NCI-H1417 treated with DMSO at 0.1 percent for 48 hours (cell line): ENCODE measurements around the gene PRH1.

ENCODE experiments used
- DNase-seq: peaks from one replicate; lab custom pipeline; 2025; lab: John Stamatoyannopoulos, UW

The PRH1 gene

DNA sequence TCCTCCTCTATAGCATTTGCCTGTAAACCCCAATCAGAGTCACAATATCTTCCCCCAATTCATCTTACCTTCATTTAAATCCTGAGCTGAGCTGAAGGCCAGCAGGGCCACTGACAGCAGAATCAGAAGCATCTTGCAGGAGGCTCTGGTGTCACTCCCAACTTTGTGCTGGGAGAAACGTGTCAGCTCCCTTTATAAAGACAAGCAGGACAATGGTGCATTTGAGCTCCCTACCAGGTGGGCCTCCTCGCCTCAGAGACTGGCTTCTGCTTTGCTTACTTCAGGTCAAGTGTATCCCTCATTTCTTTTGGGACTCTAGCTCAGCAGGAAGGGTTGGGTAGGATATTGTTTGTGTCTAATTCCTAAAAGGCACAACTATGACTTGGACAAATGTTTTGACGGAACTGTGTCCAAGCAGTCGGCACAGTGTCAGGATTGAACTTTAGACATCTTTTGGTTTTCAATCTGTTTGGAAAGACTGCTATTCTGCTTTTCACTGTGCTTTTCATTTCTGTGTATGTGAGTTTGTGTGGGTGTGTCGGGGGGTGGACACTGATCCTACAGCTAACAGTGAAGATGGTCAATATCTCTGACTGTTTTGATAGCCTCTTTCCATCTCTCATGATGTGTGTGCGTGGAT lies at the start of gene PRH1:
Gene PRH1 (minus strand): TSS at position 170 of the 640 bp plus-strand sequence. CDS start 38 bp downstream, at position 132.
- DNase-seq: no peak

DNA sequence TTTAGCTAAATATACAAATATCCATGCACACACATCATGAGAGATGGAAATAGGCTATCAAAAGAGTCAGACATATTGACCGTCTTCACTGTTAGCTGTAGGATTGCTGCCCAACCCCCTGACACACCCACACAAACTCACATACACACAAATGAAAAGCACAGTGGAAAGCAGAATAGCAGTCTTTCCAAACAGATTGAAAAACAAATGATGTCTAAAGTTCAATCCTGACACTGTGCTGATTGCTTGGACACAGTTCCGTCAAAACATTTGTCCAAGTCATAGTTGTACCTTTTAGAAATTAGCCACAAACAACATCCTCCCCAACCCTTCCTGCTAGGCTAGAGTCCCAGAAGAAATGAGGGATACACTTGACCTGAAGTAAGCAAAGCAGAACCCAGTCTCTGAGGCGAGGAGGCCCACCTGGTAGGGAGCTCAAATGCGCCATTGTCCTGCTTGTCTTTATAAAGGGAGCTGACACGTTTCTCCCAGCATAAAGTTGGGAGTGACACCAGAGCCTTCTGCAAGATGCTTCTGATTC lies 44.8 kb upstream of the PRH1 start, which contains the start of gene PRH2:
Gene PRH2 (plus strand): TSS at position 491 of the 541 bp plus-strand sequence. CDS start 38 bp downstream, at position 529.
- no peak for DNase-seq

DNA sequence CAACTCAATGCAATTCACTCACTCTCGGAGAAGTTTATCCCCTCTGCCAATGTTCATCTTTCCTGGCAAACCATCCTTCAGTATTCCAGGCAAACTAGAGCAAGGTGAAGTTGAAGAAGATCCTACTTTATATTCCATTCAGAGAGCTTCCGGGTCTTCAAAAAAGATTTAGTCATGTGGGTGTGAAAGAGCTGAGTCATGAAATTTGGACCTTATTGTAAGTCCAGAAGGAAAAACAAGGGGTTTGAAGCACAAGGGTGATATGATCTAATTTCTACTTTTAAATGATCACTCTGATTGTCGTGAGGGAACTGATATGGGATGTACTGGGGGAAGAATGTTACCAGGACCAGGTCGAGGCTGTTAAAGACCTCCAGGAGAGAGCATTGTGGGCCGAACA lies 42.2 kb upstream of the PRH1 start:
- DNase-seq: no peak

DNA sequence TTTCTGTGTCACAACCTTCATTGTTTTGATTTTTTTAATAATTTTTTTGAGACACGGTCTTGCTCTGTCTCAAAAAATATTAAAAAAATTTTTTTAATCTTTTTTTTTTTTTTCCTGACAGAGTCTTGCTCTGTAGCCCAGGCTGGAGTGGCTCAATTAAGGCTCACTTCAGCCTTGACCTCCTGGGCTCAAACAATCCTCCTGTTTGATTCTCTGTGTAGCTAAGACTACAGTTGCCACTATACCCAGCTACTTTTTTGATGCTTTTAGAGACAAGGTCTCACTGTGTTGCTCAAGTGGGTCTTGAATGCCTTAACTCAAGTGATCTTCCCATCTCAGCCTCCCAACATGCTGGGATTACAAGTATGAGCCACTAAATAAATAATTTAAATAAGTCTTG lies 35.8 kb upstream of the PRH1 start:
- DNase-seq: no peak

DNA sequence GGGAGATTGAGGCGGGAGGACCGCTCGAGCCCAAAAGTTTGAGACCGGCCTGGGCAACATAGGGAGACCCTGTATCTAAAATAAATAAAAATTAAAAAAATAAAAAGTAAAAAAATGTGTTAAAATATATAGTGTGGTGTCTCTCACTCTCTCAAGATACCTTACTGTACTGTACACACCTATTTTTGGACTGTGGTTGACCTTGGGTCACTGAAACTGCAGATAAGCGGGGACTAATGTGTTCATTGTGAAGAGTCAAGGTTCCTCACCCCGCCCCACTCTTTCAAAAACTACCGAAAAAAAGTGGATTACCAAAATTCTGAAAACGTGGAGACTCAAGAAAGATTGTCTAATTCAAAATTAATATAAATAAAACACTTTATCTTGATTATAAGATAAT lies 26.3 kb upstream of the PRH1 start:
- DNase-seq: no peak

DNA sequence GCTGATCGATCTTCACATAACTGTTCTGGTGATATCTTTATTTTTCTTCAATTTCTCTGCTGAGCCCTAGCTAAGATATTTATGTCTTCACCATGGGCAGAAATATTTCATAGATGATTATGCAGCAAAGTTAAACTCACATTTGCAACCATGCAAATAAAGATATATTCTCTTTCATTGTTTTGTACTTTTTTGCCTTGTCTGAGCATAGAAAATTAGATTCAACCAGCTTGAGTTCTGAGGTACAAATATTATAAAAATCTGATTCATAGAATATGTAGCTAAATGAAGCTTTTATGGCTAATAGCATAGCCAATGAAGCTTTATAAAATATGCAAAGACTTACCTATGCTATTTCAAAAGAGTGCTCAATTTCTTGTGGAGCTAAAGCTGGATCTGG lies 25.4 kb upstream of the PRH1 start, which contains the start of gene TAS2R13:
Gene TAS2R13 (minus strand): TSS at position 101 of the 400 bp plus-strand sequence. CDS start 264 bp downstream, outside the sequence.
- no peak for DNase-seq

DNA sequence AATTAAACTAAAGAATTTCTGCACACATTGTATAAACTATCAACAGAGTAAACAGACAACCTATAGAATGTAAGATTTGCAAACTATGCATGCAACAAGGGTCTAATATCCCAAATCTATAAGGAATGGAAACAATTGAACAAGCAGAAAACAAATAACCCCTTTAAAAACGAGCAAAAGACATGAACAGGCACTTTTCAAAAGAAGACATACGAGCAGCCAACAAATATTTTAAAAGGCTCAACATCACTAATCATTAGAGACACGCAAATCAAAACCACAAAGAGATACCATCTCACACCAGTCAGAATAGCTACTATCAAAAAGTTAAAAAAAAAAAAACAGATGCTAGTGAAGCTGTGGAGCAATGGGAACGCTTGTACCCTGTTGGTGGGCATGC lies 20.6 kb upstream of the PRH1 start:
- no peak for DNase-seq

DNA sequence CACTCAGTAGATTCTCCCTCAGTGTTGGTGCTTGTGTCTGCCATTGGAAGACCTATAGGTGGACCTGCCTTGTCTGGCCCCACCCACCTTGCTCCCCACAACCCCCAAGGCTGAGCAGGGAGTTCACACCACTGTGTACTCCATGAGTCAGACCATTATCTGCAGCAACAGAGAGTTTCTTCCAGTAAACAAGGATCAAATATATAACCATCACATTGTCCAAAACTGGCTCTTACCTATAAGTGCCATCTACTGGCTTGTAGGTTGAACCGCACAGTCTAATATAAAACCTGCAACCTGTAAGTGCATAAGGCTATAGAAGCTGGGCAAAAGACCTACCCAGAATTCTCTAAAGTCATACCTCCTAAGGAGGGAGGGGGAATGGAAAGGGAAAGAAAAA lies 17.4 kb upstream of the PRH1 start:
- DNase-seq: no peak

DNA sequence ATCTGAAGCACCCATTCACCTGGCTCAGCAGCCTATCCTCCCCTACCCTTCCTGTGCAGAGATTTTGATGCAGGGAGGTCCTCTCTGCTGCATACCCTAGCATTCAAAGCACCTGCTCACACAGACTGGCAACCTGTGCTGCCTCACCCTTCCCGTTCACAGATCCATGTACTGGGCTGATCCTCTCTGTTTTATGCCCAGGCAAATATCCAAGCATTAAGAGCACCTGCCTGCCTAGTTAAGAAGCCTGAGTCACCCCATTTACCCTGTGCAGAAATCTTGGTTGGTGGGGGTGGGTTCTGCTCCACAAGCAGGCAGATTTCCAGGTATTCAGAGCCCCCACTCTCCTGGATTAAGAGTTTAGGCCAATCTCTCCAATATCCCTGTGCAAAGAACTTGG lies 16.9 kb upstream of the PRH1 start:
- DNase-seq: no peak

DNA sequence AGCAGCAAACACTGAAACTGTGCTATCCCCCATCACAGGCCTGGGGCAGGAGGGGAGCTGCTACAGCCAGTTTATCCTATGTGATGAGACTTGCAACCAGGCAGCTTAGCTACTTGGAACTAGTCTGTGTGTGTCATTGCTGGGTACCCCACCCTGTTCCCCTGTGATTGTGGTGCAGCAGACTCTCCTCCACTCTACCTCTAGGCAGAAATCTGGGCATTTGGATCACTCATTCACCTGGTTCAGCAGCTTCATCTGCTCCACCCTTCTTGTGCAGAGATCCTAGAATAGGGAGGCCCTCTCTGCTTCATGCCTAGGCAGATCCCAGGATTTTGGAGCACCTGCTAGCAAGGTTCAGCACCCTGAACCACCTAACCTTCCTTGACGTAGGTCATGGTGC lies 16.5 kb upstream of the PRH1 start:
- no peak for DNase-seq

DNA sequence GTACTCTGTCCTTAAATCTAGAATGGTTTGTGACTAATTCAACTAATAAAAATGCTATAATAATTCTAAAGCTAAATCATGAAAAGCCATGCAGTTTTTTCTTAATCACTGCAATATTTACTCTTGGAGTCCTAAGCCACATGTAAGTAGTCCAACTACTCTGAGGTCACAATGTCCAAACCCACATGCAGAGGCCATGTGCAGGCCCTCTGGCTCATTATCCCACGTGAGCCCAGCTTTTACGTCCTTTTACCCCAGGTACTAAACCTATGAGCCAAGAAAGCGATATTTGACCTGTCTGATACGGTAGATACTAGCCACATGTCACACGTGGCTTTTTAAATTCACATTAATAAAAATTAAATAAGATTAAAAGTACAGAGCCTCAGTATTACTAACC lies 12.8 kb upstream of the PRH1 start:
- no peak for DNase-seq

DNA sequence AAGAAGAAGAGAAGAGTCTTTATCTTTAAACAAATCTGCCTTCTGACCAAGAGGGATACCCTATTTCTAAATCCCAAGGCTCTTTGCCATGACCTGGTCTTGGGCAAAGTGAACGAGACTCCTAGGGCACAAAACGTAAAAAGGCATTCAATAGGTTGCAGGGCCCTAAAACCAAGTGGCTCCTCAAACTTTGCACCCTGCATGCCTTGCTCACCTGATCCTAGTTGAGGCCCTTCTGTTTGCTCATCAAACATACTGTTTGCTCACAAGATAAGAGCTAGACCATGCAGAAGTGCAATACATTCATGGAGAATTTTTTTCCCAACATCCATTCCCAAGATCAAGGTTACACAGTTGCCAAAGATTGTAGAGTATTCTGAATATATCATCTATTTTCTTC lies 7.9 kb upstream of the PRH1 start:
- DNase-seq: no peak

DNA sequence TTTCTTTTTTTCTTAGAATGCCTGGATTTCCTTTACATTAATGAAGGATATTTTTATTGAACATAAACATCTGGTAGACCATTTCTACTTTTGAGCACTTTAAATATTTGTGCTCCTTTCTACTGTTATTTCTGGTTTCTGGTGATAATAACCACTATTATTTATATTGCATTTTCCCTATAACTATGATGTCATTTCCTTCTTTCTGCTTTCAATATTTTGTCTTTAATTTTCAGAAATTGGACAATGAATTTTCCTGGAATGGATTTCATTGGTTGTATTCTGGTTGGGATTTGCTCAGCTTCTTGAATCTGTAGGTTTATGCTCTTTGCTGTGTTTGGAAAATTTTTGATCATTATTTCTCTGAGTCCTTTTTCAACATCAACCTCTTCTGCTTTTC lies 5.2 kb upstream of the PRH1 start:
- no peak for DNase-seq

DNA sequence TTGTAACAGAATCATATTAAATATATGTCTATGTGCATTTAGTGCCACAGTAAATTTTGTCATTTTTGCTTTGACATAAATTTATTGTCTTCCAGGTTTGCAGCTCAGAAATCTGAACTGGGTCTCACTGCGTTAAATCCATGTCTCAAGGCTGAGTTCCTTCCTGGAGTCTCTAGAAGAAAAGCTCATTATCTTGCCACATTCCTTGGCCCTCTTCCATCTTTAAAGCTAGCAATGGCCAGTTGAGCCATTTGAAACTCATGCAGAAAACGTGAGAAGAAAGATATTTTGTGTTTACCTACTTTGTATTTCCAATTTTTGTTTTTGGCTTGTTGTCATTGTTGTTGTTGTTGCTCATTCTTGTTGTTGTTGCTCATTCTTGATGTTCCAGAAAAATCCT lies 10.7 kb downstream of the PRH1 start:
- DNase-seq: no peak

DNA sequence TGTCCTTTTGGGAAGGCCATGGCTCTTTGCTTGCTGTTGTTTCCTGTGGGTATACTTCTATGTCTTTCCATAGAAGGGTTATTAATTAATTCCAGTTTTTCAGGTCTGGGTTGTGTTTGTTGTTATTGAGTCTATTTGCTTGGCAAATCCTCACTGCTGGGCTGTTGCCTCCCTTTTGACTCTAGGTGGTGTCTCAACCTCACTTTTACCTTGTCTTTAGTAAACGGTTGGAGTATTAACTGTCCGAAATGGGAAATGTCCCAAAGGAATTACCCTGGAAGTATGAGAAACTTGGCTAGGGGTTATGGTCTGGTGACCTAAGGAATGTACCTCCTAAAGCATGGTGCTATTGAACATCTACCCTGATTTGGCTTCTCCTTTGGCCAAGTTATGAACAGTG lies 16.7 kb downstream of the PRH1 start:
- DNase-seq: no peak

DNA sequence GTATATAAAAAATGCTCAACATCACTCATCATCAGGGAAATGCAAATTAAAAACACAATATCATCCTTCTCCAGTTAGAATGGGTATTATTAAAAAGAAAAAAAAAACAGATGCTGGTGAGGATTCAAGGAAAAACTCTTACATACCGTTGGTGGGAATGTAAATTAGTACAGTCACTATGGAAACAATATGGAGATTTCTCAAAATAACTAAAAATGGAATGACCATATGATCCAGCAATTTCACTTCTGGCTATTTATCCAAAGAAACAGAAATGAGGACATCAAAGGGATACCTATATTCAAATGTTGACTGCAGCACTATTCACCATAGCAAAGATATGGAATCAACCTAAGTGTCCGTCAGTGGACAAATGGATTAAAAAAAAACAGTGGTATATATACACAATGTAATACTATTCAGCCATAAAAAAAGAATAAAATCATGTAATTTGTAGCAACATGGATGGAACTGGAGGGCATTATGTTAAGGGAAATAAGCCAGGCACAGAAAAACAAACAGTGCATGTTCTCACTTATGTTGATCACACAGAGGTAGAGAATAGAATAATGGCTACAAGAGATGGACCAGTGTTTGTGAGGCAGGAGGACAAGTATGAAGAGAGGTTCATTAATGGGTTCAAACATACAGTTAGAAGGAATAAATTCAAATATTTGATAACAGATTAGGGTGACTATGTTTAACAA lies 20.4 kb downstream of the PRH1 start:
- no peak for DNase-seq

DNA sequence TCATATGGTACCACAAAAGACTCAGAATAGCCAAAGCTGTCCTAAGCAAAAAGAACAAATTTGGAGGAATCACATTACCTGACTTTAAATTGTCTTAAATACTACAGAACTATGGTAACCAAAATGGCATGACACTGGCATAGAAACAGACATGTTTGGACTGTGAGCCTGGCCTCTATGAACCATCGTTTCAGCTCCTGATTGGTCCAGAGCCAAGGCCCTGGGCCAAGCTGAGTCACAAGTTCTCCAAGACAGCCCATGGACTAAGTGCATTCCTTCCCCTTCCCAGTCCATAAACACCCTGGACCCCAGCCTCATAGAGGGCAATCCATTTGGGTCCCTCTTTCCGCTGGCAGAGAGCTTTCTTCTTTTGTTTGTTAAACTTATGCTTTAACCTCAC lies 22.7 kb downstream of the PRH1 start:
- no peak for DNase-seq

DNA sequence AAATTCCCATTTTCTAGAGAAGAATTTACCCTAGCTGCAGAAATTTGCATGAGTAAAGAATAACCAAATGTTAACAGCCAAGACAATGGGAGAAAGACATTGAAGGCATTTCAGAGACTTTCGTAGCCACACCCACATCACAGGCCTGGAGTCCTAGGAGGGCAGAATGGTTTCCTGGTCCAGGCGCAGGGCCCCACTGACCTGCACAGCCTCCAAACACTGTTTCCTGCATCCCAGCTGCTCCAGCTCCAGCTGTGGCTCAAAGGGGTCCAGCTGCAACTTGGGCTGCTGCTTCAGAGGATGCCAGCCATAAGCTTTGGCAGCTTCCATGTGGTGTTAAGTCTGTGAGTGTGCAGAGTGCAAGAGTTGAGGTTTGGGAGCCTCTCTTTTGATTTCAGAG lies 28.2 kb downstream of the PRH1 start:
- no peak for DNase-seq

DNA sequence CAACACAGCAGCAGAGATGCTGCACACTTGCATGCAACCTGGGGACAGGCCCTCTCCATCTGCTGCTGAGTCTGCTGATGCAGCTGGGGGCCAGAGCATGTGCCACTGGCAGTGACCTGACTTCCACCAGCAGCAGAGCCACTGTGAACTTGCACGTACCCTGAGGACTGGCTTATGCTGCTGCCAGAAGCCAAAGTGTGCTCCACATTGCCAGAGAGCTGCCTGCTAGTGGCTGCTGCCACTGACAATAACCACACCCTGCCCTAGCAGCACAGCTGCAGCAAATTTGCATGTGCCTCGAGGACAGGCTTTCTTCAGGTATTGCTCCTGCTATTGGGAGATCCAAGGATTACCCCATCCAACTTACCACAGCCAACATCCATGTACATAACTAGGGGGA lies 30.3 kb downstream of the PRH1 start:
- no peak for DNase-seq

DNA sequence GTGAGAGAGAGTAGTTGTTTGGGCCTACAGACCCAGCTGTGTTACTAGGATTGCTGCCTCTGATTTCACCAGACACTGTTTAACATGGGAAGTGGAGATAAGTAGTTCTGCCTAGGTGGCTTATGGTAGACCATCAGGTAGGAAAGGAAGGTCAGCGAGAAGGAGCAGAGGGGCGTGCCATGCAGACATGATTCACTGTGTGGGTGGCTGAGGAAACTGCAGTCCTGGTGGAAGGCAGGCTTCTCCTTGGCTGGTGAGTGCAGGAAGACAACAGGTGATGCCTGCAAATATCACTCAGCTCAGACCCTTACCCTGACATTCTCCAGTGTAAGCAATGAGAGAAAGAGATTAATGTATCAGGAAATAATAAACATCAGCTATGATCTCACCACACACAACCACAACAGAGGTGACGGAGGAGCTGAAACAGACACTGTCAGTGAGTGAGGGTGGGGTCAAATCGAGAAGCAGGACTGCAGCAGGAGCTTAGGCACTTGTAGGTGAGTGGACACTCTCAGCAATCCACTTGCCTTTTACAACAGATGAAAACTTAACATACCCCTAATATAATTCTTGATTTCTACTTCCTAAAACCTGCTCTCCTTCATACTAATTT lies 32.7 kb downstream of the PRH1 start:
- DNase-seq: no peak

DNA sequence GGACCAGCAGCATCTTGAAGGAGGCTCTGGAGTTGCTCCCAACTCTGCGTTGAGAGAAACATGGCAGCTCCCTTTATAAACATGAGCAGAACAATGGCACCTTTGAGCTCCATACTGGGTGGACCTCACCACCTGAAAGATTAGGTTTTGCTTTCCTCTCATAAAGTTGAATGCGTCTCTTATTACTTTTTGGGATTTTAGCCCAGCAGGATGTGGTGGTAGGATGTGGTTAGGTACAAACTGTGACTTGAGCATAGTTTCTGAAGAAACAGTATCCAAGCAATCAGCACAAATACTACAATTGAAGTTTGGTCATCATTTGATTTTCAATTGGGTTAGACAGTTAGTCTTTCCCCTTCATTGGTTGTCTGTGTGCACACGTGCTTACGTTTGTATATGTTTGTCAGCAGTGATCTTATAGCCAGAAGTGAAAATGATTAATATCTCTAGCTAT lies 34.6 kb downstream of the PRH1 start, which contains the start of gene PRR4:
Gene PRR4 (minus strand): TSS at position 51 of the 454 bp plus-strand sequence. CDS start 38 bp downstream, at position 13.
- DNase-seq: no peak

DNA sequence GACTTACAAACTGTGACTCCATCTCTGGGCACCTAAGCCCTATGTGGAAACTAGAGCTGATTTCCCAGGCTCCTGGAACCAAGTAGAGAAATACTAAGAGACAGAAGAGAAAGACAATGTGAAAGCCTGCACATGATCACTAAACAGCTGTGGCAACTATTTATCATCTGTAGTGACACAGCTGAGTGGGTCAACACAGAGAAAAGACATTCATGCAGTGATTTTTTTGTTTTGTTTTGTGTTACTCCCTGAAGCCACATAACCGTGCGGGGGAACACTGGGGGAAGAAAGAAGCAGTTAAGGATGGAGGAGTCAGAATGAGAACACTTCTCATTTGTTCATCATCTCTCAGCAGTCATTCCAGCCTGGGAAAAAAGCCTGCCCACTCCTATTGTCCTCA lies 36.3 kb downstream of the PRH1 start:
- DNase-seq: no peak

DNA sequence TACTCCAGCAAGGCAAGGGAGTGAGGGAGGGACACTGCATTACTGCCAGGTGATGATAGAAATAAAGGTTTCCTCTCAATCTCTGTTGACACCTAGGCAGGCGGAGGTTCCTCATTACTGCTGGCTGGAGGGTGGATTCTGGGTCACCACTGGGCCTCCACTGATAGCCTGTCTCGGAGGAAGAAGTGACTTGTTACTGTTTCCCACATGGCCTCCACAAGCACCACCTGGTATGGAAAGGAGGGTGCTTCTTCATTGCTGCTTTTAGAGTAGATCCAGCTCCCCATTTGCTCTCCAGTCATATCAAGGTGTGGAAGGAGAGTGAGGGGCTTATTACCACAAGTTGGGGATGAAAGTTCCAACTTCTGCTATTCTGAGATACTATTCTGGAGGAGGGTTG lies 41.2 kb downstream of the PRH1 start:
- DNase-seq: no peak
